HG02623 (cell line): ENCODE results near the gene DMTF1.
"Not testable (repeated sequence)": the region's sequence is repeated elsewhere in the genome, so short reads cannot be mapped to it uniquely, and the experiment has no call there.

Source experiments
- ATAC-seq: cut with Tn5 transposase; IDR thresholded peaks from one replicate; pipeline ENCODE4 v1.9.1; 2021; ENCODE audit warnings: moderate library complexity; ENCODE audit not compliant: unreplicated experiment

DMTF1 gene

GRCh38 chr7:87152112-87152896 lies at the start of gene DMTF1:
TSS of gene DMTF1 (plus strand) at chr7:87152453. CDS start at chr7:87164942, 12,489 bp downstream.
- peak; percentile 81 for ATAC-seq

GRCh38 chr7:87105401-87105800 lies 46.9 kb upstream of the DMTF1 start:
- no peak for ATAC-seq

GRCh38 chr7:87106974-87107612 lies 45.2 kb upstream of the DMTF1 start:
- ATAC-seq = no peak

GRCh38 chr7:87107949-87108776 lies 44.1 kb upstream of the DMTF1 start:
- ATAC-seq = no peak

GRCh38 chr7:87110778-87111177 lies 41.5 kb upstream of the DMTF1 start:
- ATAC-seq = no peak

GRCh38 chr7:87111877-87112276 lies 40.4 kb upstream of the DMTF1 start:
- ATAC-seq = no peak

GRCh38 chr7:87113077-87113476 lies 39.2 kb upstream of the DMTF1 start:
- no peak for ATAC-seq

GRCh38 chr7:87113904-87114303 lies 38.3 kb upstream of the DMTF1 start:
- not testable (repeated sequence) for ATAC-seq

- not testable (repeated sequence) for ATAC-seq
Measured at GRCh38 chr7:87115772-87116171, 36.5 kb upstream of the DMTF1 start.

GRCh38 chr7:87116315-87116714 lies 35.9 kb upstream of the DMTF1 start:
- peak; percentile 57 for ATAC-seq

- ATAC-seq = no peak
Measured at GRCh38 chr7:87119581-87119980, 32.7 kb upstream of the DMTF1 start.

- ATAC-seq = no peak
Measured at GRCh38 chr7:87123105-87123504, 29.1 kb upstream of the DMTF1 start.

GRCh38 chr7:87127019-87127418 lies 25.2 kb upstream of the DMTF1 start:
- ATAC-seq = no peak

GRCh38 chr7:87128861-87129267 lies 23.4 kb upstream of the DMTF1 start:
- ATAC-seq = no peak

GRCh38 chr7:87129332-87129731 lies 22.9 kb upstream of the DMTF1 start:
- ATAC-seq = no peak

GRCh38 chr7:87129848-87130247 lies 22.4 kb upstream of the DMTF1 start:
- ATAC-seq = peak; percentile 92

- no peak for ATAC-seq
Measured at GRCh38 chr7:87131771-87132170, 20.5 kb upstream of the DMTF1 start.

GRCh38 chr7:87137271-87137670 lies 15.0 kb upstream of the DMTF1 start:
- ATAC-seq = no peak

- ATAC-seq = no peak
Measured at GRCh38 chr7:87139514-87139913, 12.7 kb upstream of the DMTF1 start.

GRCh38 chr7:87140271-87140748 lies 11.9 kb upstream of the DMTF1 start:
- no peak for ATAC-seq

- peak; percentile 97 for ATAC-seq
Measured at GRCh38 chr7:87144173-87144657, 8.0 kb upstream of the DMTF1 start.
